Measurements from ENCODE around the gene FOXN1.
"Not testable (repeated sequence)": the region's sequence is repeated elsewhere in the genome, so short reads cannot be mapped to it uniquely, and the experiment has no call there.

Gene FOXN1

DNA sequence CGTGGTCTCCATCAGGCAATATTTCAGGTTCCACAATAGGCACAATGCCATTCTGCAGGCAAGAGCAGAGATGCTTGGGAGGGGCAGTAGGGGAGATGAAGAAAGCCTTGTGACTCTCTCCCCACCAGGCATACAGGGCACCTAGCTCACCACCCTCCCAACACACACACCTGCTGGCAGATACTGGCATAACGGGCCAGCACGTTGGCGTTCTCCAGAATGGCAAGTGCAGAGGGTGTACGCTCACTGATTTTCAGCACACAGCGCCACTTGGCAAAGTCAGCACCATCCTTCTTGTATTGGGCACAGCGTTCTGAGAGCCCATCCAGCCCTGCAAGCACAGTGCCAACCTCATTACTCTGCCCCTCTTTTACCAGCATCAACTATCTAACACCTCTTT is 68.4 kb downstream of the FOXN1 start:
- DNase-seq (ENCODE audit: low read depth), result no peak

GRCh38 chr17:28575126-28575795 is 69.1 kb downstream of the FOXN1 start:
- DNase-seq (ENCODE audit: low read depth), result no peak

GRCh38 chr17:28576016-28576415 is 69.9 kb downstream of the FOXN1 start:
- DNase-seq (ENCODE audit: low read depth), result not testable (repeated sequence)

- DNase-seq (ENCODE audit: low read depth), result peak; percentile 91
These were observed 70.8 kb downstream of the FOXN1 start, which contains the start of gene ALDOC for GRCh38 chr17:28576758-28577465. Gene ALDOC, minus strand, starts transcription at chr17:28576895. Its CDS starts 1,363 bp downstream, at chr17:28575532.

- DNase-seq (ENCODE audit: low read depth), result no peak
These were observed 71.3 kb downstream of the FOXN1 start for GRCh38 chr17:28577466-28577824.

- DNase-seq (ENCODE audit: low read depth), result no peak
These were observed 72.4 kb downstream of the FOXN1 start for GRCh38 chr17:28578246-28579195.

- no peak for DNase-seq (ENCODE audit: low read depth)
These were observed 73.4 kb downstream of the FOXN1 start for GRCh38 chr17:28579526-28579925.

GRCh38 chr17:28580959-28581358 is 74.8 kb downstream of the FOXN1 start:
- no peak for DNase-seq (ENCODE audit: low read depth)

DNA sequence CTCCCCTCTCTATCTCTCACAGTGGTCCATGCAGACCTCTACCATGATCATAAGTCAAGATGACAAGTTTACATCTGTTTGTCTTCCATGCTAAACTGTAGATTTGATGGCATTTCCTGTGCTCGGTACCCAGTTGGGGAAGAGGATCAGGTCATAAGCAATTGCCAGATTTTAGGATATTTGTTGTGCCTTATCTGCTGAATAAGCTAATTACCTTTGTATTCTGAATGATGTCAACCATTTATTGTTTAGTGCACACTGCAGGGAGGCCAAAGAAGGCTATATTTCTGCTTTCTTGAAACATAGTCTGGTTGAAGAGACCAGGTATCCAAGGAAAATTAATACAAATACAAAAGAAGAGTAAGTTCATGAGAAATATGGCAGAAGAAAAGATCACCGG is 76.4 kb downstream of the FOXN1 start:
- no peak for DNase-seq (ENCODE audit: low read depth)

- DNase-seq (ENCODE audit: low read depth), result no peak
These were observed 78.3 kb downstream of the FOXN1 start for GRCh38 chr17:28584434-28584833.

GRCh38 chr17:28585851-28586250 is 79.7 kb downstream of the FOXN1 start:
- no peak for DNase-seq (ENCODE audit: low read depth)

All from fibroblast of gingiva (primary cell).